HG03097 (cell line): ENCODE data around the gene MAN1C1.
"Not testable (repeated sequence)": the region's sequence is repeated elsewhere in the genome, so short reads cannot be mapped to it uniquely, and the experiment has no call there.

Source experiments
- ATAC-seq: cut with Tn5 transposase; IDR thresholded peaks from one replicate; pipeline ENCODE4 v1.9.1; 2021; ENCODE audit not compliant: unreplicated experiment, low FRiP score

The MAN1C1 gene

DNA sequence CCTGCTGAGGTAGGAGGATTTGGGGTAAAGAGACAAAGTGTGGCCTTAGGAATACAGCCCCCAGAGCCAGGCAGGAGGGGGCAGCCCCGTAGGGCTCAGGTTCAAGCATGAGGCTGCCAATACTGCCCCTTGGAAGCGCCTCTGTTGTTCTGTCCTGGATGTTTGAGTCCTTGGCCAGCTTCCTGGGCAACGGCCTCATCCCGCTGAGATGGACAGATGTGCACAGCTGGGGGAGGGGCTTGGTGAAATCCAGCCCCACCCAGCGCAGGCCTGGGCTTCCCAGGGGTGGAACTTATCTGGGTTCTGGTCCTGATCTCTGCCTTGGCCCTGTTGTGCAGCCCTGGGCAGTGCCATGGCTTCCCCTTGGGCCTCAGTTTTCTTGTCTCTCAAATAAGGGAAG, 34.8 kb upstream of the MAN1C1 start:
- no peak for ATAC-seq

DNA sequence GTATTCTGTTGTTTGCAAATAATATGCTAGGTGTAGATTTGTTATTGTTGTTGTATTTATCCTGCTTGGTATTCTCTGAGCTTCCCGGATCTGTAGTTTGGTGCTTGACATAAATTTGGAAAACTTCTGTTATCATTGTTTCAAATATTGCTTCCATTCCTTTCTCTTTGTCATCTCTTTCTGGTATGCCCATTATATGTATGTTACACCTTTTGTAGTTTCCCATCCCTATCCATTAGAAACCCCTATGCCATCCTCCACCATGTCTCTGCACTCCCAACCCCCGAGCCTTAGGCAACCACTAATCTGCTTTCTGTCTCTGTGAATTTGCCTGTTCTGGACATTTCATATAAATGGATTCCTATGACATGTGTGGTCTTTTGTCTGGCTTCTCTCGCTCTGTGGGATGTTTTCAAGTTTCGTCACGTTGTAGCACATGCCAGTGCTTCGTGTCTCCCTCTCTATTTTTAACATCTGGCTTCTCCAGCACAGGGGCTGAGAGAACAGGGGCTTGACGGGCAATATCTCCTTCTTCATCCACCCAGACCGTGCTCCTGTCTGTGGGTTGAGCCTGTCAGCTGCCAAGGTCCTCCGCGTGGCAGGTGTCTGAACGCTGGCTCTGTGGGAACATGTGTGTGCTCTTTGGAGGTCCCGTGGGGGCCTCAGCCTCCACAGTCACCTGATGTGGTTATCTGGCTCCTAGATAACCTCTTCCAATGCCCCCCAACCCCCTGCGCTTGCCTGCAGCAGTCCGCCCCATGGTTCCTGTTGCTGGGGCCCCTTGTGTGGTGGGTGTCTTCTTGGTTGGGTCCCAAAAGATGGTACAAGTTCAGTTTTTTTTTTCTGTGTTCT, 32.8 kb upstream of the MAN1C1 start:
- no peak for ATAC-seq

DNA sequence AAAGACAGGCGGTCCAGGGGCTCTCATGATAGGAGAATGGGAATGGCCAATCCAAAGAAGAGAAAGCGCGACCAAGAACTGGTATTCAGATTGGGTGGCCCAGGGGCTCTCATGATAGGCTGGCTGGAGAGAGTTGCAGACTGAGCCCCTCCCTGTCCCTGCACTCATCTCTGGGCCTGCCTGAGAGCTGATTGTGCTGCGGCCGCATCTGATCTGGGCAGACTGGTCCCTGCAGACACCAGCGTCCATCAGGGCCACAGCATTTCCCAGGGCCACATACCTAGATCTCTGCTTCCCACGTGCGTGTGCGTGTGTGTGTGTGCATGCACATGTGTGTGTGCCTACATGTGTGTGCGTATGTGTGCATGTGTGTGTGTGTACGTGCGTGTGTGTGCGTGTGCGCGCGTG, 30.4 kb upstream of the MAN1C1 start:
- no peak for ATAC-seq

DNA sequence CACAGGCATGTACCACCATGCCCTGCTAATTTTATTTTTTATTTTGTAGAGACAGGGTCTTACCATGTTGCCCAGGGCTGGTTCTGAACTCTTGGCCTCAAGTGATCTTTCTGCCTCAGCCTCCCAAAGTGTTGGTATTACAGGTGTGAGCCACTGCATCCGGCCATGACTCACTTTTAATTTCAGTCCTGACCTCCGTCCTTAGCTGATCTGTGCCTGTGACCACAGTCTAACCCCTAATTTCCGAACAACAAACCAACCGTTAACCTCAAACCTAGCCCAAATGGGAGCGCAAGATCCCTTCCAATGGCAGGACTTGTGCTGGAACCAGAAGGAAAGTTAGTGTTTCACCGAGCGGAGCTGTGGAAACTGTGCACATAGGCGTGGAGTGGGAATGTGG, 29.3 kb upstream of the MAN1C1 start:
- ATAC-seq: no peak

DNA sequence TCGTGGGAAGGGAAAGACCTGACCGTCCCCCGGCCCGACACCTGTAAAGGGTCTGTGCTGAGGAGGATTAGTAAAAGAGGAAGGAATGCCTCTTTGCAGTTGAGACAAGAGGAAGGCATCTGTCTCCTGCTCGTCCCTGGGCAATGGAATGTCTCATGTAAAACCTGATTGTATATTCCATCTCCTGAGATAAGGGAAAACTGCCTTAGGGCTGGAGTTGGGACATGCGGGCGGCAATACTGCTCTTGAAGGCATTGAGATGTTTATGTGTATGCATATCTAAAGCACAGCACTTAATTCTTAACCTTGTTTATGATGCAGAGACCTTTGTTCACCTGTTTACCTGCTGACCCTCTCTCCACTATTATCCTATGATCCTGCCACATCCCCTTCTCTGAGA, 28.4 kb upstream of the MAN1C1 start:
- not testable (repeated sequence) for ATAC-seq

DNA sequence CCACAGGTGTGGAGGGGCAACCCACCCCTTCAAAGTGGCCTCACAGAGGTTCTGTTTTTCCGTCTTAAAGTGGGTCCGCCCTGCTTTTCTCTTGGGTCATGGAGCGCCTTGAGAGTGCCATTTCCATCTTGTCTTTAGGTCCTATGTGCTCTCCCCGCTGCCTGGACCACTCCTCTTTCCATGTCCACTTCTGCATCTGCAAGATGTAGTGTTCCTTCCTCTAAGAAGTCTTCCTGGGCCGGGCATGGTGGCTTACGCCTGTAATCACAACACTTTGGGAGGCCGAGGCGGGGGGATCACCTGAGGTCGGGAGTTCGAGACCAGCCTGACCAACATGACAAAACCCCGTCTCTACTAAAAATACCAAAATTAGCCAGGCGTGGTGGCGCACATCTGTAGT, 27.8 kb upstream of the MAN1C1 start:
- not testable (repeated sequence) for ATAC-seq

DNA sequence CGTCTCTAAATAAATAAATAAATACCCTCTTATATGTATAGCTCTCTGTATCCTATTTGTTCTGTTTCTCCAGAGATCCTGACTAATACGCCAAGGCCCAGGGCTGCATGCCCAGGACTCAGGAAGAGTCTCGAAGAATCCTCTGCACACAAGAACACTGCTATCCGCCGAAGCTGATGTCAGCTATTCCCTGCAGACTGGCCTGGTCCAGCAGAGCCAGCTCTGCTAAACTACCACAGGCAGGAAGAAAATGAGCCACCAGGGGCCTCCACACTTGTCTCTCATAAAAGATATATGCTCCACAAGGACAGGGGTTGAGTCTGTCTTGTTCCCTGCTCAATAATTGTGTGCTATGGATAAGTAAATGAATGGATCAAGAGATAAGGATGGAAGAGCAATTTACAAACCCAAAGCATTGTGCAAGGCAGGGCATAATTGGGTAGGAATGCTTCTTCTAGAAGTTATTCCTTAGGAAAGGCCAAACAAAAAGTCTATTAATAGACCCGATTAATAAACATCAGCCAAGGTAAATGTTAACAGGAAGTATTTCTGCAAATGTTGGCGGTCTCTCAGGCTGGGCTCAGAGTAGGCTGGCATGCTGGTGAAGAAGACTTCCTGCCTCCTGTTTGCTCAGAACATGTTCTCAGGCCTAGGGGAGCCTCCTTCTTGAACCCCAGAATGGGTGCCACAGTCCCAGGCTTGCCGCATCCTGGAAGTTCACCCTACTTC, 26.3 kb upstream of the MAN1C1 start:
- ATAC-seq: no peak

DNA sequence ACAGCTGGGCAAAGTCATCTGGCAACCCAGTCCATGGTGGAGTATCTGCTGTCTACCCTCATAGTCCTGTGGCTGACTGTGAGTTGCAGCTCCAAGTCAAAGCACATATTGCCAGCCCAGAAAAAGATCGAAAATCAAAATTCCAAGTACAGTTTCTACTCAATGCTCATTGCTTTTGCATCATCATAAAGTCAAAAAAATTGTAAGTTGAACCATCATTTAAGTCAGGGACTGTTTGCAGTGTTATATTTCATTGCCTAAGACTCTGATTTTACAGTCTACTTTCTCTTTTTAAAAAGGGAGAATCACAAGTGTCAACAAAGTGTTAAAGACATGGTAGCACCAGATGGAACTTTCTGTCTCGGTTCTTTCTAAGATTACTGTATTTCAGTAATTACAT, 22.7 kb upstream of the MAN1C1 start:
- ATAC-seq: no peak

DNA sequence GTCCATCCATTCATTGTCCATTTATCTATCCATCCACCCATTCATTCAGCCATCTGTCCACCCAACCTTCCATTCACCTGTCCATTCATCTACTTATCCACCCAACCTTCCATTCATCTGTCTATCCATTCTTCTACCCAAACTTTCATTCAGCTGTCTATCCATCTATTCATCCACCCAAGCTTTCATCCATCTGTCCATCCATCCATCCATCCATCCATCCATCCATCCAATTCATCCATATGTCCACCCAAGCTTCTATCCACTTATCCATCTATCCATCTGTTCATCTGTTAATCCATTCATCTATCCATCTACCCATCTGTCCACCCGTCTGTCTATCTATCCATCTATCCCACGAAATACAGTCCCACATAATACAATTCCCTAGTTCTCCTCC, 21.6 kb upstream of the MAN1C1 start:
- ATAC-seq: no peak

DNA sequence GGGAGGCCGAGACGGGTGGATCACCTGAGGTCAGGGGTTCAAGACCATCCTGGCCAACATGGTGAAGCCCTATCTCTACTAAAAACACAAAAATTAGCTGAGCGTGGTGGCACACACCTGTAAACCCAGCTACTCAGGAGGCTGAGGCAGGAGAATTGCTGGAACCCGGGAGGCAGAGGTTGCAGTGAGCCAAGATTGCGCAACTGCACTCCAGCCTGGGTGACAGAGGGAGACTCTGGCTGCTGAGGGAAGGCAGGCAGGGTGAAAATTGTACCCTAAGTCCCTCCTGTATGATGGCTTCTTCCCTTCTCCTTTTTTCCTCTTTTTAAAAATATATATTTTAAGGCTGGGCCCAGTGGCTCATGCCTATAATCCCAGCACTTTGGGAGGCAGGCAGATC, 19.9 kb upstream of the MAN1C1 start:
- ATAC-seq: not testable (repeated sequence)

DNA sequence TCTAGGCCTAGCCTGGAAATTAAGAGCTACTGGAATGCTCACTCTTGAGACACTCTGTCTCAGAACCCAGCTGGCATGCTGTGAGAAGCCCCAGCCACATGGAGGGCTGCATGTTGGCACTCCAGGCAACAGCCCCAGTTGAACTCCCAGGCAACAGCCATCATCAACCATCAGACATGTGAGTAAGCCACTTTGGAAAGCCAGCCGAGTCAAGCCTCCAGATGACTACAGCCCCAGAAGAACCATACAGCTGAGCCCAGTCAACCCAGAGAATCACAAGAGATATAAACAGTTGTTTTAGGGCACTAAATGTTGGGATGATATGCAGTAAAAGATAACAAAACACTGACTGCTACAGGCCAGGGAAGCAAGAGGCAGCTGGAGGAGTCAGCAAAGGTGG, 17.7 kb upstream of the MAN1C1 start:
- no peak for ATAC-seq

DNA sequence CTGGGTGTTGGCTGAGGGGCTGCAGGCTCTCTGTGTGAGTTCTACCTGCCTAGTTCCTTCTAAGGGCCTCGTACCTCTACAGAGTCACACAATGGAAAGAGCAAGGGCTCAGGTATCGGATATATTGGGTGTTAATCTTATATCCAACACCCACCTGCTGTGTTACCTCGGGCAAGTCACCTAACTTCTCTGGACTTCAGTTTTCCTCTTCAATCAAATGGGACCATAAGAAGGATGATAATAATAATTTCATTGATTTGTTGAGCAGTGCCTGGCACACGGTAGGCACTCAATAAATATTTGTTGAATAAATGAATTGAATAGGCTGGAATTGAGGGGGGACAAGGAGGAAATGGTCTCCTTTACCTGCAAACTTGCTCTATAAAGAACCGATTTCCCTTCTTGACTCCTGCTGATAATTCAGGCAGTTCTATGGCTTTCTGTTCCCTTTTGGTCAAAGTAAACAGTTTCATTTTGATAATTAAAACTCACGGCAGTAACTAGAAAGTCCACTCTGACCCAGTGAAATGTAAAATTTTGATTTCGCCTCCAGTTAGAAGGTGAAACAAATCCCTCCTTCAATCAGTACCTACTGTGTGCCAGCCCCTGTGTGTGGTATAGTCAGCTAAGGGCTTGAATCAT, 16.5 kb upstream of the MAN1C1 start:
- no peak for ATAC-seq

DNA sequence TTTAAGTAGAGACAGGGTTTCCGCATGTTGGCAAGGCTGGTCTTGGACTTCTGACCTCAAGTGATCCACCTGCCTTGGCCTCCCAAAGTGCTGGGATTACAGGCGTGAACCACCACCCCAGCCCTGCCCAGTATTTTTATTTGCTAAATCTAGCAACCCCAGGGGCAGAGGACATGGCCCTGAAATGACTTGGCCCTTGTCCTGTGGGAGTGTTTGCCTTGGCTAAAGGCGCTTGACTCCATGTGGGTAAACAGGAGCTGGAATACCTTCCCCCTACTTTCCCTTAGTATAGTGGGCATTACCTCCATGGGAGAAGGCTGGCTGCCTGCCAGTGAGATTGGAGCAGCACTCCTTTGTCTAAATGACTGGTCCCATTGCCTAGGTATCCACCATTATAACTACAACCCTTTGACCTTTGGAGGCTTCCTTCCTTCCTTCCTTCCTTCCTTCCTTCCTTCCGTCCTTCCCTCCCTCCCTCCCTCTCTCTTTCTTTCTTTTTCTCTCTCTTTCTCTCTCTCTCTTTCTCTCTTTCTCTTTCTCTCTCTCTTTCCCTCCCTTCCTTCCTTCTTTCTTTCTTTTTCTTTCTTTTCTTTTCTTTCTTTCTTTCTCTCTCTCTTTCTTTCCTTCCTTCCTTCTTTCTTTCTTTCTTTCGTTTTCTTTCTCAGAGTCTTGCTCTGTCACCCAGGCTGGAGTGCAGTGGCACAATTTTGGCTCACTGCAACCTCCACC, 15.5 kb upstream of the MAN1C1 start:
- ATAC-seq: not testable (repeated sequence)

DNA sequence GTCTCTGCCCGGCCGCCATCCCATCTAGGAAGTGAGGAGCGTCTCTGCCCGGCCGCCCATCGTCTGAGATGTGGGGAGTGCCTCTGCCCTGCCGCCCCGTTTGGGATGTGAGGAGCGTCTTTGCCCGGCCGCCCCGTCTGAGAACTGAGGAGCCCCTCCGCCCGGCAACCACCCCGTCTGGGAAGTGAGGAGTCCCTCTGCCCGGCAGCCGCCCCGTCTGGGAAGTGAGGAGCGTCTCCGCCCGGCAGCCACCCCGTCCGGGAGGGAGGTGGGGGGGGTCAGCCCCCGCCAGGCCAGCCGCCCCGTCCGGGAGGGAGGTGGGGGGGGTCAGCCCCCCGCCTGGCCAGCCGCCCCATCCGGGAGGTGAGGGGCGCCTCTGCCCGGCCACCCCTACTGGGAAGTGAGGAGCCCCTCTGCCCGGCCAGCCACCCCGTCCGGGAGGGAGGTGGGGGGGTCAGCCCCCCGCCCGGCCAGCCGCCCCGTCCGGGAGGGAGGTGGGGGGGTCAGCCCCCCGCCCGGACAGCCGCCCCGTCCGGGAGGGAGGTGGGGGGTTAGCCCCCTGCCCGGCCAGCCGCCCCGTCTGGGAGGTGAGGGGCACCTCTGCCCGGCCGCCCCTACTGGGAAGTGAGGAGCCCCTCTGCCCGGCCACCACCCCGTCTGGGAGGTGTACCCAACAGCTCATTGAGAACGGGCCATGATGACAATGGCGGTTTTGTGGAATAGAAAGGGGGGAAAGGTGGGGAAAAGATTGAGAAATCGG, 12.6 kb upstream of the MAN1C1 start:
- not testable (repeated sequence) for ATAC-seq

DNA sequence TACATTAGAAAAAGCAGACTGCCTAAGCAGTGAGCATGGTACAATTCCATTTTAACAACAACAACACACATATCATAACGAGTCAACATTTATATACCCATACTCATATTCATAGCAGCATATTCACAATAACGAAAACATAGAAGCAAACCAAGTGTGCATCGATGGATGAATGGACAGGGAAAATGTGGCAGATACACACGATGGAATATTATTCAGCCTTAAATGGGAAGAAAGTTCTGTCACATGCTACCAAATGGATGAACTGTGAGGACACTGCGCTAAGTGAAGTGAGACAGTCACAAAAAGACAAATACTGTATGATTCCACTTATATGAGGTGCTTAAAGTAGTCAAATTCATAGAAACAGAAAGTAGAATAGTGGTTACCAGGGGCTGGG, 9.5 kb upstream of the MAN1C1 start:
- ATAC-seq: no peak

DNA sequence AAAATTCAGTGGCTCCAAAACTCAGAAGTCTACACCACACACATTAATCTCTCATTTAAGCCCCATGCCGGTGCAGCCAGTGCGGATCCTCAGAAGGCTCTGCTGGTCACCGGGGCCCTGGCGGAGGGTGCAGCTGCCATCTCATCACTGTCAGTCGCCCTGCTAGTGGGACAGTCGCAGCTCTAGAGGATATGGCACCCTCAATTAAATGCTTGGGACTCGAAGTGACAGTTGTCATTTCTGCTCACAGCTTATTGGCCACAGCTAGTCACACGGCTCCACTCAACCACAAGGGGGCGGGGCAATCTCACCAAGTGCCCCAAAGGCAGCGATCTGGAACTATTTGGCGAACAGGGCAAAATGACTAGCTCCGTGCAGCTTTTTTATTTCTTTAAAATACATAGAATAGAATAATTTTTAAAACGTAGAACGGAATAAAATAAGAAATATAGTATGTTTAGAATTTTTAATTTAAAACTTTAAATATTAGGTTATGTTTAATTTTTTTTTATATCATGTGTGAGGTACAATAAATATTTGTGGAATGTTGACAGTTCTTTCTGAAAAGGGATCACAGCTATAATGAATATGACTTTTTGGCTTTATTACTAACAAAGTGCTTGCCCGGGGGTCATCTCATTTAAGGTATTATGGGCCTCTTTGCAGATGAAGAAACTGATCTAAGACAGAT, 8.0 kb upstream of the MAN1C1 start:
- peak; percentile 67 for ATAC-seq

DNA sequence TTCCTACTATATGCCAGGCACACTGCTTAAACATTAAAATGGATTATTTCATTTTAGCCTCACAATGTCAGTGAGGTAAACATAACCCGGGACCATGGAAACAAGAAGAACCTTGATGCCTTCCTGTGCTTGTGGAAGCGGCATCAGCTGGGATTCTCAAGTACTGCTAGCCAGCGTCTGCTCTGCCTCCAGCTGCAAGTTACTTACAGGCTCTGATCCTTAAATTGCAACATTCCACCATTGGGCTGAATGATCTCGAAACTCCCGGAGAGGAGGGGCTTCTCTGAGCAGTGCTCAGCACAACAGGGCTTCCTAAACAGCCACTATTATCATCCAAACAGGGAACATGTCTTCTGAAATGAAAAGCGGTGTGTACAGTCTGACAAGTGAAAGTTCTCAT, 6.7 kb upstream of the MAN1C1 start:
- ATAC-seq: no peak

DNA sequence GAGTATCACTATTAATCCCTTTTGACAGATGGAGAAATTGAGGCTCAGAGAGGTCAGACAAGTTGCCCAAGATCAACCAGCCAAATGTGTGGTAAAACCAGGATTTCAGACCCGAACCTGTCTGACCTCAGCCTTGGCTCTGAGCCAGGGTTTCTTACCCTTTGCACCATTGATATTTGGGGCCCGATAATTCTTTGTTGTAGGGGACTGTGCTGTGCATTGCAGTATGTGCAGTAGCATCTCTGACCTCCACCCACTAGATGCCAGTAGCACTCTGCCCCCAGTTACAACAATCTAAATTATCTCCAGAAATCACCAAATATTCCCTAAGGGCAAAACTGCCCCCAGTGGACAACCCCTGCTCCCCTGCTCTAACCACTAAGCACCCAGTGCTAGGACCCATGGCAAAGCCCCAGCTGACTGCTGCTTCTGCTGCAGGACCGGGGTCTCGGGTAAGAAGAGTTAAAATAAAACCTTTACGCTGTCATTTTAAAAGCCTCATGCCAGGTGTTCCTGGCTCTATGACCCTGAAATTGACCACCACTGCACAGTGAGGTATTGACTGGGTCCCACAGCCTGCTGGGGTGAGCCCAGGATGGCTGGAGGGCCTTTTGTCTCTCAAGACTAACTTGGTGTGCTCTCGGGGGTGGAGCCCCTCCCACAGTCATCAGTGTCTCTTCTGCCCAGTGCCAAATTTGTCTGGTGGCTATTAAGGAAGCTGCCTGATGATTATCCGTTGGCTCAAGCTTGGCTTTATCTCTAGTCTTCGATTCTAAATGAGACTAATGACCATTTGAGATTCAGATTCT, 5.6 kb upstream of the MAN1C1 start:
- no peak for ATAC-seq

DNA sequence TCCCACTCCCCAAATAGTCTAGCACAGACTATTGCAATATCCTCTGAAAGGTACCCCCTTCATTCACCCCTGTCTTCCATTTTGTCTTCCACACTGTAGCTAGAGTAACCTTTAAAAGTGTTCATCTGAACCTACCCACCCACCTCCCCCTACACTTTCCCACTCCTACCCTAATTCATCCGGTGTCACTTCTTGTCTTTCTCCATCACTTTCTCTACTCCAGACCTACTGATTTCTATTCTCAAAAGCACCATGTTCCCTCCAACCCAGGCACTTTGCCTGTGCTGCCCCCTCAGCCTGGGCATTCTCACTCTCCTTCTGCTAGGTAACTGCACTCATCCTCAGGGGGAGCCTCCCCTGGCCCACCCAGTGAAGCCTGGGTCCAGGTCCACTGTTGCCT, 4.7 kb upstream of the MAN1C1 start:
- ATAC-seq: no peak
